HG03558 (cell line): ENCODE results near the gene EEIG1.
A peak's percentile ranks its signal among the peaks of the same experiment; 100 is the strongest.

Experiments used
- ATAC-seq: cut with Tn5 transposase; IDR thresholded peaks from one replicate; pipeline ENCODE4 v1.9.1; 2021; ENCODE audit warnings: moderate number of reproducible peaks; ENCODE audit not compliant: unreplicated experiment; ENCODE audit errors: extremely low read depth

EEIG1 gene

DNA sequence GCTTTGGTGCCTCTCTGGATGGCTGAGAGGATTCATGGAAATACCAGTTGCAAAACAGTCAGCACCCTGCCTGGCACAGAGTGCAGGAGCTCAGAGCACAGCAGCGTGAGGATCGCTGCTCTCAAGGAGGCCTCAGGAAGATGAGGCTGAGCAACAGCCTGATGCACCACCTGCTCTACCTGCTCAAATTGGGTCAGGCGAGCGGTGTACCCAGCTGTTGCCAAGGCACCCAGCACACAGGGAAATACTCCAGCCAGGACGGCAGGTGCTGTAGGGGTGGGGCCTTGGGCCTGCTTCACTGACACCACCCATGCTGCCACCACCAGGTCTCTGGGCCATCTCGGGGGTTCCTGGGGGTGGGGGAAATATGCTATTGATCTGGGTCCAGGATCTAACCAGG is 4.3 kb downstream of the EEIG1 start:
- no peak for ATAC-seq

DNA sequence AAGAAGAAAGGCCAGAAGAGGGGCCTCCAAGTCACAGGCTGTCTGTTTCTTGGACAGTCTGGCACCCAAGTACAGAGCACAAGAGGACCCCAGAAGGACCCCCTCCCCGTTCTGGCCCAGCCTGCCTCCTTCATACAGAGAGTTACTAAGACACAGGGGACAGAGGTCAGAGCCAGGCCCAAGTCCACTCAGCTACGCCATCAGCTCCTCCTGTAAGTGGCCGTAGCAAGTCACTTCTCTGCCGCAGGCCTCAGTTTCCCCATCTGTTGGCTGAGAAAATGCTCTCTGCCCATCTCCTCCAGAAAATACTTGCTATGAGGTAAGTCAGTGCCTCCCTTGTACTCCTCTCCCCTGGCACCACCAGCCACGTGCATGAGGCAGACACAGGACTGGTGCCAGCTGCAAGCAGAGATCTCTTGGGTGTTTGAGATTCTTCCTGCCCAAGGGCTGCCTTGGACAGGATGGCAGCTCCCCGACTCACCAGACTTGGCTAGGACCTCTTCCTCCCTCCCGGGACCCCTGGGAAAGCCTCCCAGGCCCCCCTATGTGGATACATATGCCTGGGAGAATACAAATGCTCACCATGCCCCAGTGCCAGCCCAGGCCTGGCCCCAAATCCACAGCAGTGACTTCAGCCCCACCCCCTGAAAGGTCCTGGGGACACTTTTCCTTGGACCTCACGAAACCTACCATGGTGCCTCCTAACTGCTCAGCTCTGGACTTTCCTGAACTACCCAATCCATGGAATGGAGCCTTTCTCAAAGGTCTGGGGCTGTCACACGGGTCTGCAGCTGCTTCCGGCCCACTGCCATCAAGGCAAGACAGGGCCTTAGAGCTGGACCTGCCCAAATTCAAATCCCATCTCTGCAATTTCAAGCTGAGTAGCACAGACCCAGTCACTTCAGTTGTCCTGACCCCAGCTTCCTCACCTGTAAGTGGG is 5.1 kb downstream of the EEIG1 start:
- ATAC-seq = no peak

DNA sequence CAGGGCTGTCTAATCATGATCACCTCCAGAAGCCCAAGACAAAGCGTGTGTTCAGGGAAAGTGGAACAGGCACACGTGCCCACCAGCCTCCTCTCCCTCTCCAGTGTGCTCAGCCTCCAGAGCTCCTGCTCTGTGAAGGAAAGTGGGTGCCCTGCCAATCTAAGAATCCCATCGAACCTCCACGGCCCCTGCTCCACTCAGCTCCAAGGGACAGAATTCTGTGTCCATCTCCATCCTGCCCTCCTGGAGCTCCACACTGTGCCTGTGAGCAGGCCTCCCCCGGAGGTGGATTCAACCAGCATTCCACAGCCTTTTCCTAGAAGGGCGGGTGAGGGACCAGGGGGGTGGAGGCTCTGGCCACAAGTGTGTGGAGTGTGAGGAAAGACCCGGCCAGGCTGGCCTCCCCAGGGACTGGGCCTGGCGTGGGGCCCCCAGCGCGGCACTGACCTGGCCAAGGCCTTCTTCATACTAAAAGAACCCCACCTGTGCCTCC is 6.0 kb downstream of the EEIG1 start:
- no peak for ATAC-seq

DNA sequence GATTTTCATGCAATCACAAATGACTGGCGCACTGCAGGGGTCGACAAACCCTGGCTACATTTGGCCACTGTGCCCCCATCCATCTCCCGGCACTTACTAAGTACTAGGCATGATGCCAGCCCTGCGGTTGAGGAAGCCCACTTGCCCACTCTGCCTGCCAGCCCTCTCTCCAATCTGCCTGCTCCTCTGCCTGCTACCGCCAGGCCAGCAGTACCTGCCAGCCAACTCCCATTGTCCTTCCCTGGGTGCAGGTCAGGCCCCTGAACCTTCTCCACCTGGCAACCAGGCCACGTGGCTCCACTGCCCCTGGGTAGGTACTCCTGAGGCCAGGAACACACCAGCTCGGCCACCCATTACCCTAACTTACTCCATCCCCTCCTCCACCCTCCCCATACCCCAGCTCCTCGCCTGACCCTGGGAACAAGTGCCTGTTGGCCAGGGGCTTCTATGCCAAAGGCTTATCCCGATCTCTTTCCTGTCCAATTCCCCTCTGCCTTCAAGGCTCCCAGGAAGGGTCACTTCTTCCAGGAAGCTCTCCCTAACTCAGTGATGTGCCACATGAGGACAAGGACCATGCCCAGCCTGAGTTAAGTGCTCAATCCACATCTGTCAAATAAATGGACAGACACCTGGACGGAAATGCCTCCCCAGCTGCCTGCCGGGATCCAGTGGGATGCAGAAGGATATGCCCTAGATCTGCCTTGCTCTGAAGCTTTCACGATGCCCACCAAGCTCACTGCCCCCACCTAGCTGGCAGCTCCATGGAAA is 6.6 kb downstream of the EEIG1 start:
- no peak for ATAC-seq

DNA sequence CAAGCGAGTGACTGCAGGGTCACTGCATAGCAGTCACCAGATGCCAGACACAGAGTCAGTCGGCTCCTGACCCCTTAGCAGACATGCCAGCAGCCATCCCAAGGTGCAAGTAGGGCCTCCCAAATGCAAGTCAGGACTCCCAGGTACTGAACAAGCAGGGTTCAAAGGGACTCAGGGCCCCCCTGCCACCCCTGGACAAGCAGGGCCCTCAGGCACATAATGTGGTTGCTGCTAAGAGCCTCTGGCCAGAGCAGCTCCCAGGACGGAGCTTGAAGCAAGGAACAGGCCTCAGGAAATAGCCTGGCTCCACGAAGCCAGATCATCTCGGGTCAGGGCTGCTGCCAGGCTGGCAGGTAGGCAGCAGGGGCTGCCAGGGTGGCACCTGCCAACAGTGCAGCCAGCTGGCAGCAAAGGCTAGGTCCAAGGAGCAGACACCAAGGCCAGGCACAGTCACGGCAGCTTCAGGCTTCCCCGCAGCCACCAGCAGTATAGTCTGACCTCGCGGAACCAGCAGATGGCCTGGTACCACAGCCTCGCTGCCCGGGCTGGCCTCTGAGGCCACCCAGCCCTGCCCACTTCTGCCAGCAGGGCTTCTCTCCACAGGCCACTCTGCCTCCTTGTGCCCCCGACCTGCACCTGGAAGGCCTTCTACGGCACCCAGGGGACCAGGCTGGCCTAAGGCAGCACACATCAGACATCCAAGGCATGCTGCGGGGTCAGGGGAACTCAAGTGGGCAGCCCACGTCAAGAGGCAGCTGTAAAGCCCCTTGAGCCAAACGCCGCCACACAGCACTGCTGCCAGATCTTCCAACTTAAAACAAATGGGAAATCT is 7.4 kb downstream of the EEIG1 start:
- ATAC-seq = no peak

DNA sequence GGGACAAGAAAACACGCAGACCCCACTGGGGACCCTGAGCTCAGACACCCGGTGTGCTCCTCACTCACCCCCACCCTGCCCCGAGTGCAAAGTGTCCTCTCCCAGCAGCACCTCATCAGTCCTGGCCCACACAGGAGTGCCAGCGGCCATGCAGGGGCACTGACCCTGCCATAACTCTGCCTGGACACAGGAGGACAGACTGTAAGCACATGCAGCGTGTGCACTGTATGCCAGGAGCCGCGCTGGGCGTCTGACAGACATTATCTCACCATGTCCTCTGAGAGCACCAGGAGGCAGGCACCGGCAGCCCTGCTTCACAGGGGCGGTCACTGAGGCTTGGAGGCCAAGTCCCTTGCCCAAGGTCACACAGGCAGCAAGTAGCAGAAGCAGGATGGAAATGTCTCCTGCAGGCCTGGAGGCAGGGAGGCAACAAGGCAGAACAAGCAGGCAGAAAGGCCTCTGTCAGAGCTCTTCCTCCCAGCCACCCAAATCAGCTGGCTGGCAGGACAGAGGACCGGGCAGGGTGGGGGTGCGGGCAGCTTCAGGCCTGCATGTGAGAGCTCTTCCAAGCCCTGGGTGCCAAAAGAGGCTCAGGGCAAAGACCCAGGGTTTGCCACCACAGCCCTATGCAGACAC is 8.4 kb downstream of the EEIG1 start:
- no peak for ATAC-seq

DNA sequence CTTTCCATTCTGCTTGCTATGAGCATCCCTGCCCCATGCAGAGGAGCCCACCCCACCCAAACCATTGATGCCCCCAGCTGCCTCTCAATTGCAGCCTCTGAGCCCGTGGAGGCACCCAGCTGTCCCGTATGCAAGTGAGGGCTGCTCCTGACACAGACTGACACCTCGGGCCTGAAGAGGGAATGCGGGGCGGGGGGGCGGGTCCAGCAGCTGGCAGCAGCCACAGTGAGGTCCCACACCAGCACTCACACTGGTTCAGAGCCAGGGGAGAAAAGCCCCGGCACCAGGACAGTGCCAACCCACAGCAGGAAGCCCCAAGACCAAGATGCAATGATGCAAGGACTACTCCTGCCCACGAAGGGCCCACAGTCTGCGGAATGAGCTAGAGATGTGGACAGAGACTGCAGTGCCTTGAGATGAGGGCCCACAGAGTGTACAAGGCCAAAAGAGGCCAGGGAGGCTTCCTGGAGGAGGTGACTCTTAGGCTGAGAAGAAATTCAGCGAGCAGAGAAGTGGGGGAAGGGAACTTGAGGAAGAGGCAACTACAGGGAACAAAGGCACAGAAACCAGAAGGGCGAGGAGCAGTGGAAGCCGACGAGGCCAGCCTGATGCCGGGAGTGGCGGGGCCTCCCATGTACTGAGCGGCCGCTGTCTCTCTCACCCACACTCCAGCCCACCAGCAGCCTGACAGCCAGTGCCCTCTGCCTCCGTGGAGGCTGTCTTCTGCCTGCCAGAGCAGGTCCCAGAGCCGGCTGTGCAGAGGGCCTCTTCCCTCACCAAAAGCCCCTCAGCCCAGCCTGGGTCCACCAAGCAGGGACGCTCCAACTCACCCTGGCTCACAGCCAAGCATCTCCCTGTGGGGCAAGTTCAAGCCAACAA is 9.2 kb downstream of the EEIG1 start:
- no peak for ATAC-seq

DNA sequence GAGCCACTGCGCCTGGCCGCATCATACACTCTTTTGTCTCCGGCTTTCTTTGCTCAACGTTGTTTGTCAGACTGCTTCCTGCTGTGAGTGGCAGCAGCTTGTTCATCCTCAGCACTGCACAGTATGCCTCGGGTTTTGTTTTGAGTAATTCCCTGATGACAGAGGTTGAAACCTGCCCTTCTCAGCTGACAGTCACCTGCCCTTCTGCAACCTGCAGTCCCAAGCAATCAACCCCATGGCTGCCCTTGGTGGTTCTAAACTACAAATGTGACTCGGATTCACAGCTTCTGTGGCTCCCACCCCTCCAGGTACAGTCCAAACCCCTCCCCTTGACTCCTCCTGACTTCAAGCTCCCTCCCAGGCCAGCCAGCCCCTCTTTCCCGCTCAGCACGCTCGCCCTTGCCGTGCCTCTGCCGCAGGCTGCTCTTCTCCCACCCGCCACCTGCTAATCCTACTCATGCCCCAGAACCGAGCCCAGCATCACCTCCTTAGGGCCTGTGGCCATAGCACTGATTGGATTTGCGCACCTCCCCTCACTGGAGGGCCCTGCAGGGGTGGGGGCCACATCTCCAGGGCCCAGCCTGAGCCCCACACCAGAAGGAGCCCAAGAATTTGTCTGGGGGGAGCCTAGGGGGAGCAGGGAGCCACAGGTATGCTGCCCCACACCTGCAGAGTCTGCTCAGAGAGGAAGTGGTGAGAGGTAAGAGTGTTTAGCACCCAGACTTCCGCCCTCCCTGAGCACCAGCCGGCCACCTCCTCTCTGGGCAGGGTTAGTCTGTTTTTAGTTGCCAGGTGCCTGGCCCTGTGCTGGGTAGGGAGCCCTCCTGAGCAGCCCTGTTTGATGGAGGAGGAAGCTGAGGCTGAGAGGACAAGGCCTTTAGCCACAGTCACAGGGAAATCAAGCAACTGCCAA is 10.1 kb downstream of the EEIG1 start:
- ATAC-seq = peak; percentile 45

DNA sequence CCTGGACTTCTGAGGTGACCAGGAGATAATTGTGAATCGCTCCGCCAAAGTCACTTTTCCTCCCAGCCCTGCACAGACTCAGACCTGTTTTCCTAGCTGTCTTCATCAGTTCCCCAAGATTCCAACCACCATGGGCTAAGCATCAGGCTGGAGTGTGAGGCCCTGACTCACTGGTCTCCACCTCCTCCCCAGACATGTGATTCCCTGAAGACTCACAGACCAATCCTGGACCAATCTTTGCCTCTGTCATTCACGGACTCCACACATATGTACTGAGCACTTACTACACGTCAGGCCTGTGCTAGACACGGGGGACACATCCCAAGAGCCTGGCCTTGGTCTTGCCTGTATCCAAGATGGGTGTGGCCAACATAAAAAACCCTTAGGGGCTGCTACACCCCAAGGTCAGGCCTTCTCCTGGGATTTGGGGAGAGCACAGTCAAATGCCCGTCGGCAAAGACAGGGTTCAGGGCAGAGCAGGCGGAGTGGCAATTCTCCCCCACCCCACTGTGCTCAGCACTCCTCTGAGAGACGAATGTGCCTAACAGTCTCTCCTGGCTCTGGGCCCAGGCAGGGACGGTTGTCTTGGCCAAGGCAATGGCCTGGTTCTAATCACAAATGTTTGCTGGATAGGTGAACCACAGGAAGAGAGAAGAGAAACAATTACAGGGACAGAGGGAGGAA is 11.9 kb downstream of the EEIG1 start:
- no peak for ATAC-seq

DNA sequence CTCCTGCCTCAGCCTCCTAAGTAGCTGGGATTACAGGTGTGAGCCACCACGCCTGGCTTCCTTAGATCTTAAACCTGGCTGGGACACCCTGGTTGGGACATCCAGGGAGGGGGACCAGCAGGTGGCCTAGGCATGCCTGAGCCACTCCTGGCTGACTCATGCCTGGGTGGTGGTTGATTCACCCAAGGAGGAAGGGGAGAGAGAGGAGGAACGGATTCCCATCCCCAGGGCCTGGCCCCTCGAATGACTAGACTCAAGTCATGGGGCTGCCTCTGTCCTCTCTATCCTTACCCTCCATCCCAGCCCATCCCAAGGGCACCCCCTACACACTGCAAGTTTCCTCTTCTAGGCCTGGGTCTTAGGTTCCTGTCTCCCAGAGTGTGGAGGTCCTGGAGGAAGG is 12.7 kb downstream of the EEIG1 start:
- ATAC-seq = no peak

DNA sequence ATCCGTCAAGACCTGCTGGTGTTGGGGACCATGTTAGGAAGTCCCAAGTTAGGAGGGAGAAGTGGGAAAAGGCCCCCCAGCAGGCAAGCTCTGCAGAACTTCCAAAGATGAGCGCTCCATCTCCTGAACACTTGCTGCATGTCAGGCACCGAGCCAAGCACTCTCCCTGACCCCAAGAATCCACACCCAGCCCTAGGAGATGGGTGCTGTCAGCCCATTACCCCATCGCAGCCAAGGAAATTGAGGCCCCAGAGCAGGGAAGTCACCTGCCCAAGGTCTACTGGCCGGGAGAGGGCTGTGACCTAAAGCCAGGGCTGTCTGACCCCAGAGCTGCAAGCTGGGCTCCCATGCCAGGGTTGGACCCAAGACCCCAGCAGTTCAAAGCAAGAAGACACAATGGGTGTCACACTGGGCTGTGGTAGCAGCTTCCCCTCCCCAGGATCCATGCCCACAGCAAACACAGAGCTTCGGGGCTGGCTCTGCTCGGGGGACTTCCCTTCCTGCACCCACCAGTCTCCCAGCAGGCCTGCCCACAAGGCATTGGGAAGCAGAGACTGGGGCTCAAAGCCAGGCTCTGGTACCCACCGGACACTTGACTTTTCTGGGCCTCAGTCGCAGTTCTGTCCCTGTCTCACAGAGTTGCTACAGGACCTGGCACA is 13.5 kb downstream of the EEIG1 start:
- ATAC-seq = no peak

DNA sequence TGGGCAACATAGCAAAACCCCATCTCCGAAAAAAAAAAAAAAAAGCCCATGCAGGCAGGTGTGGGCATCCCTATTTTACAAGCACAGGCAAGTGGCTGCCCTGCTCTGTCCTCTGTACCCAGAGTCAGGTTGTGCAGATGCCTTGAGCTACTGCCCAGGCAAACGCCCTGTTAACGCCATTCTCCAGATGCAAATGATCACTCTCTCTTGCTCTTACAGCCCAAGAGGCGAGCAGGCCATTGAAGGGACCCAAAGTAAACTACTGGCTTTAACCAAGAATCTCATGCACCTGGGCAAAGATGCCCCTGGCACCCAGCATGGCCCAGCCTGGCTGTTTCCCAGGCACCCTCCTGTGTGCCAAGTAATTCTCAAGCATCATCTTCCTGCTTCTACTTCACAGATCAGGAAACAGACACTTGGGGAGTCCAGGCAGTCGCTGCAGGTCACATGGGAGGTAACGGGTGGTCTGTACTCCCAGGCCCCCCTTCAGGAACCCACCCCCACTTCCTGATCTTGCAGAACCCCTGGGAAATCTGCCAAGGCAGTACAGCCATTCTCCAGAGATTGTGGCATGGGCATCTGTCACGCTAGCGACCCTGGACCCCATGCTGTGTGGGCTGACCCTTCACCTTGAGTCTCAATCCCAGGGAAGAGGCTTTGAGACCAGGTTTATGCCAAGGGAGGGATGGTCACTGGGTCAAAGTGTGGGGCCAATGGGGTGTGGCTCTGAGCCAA is 14.2 kb downstream of the EEIG1 start:
- ATAC-seq = no peak

DNA sequence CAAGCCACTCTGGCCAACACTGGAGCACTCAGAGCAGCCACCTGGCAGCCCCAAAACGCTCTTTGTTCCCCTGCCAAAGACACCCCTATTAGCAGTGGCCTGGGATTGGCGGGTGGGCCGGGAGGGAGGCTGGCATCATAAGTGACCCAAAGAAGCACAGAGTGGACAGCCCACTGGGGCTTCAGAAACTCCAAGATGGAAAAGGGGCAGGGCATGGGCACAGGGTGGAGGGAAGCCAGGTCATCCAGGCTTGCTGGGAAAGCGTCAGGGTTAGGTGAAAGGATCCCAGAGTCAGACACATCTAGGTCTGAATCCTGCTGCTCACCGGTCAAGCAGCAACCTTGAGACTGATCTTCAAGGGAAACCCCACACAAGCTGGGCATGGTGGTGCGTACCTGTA is 14.8 kb downstream of the EEIG1 start:
- ATAC-seq = no peak

DNA sequence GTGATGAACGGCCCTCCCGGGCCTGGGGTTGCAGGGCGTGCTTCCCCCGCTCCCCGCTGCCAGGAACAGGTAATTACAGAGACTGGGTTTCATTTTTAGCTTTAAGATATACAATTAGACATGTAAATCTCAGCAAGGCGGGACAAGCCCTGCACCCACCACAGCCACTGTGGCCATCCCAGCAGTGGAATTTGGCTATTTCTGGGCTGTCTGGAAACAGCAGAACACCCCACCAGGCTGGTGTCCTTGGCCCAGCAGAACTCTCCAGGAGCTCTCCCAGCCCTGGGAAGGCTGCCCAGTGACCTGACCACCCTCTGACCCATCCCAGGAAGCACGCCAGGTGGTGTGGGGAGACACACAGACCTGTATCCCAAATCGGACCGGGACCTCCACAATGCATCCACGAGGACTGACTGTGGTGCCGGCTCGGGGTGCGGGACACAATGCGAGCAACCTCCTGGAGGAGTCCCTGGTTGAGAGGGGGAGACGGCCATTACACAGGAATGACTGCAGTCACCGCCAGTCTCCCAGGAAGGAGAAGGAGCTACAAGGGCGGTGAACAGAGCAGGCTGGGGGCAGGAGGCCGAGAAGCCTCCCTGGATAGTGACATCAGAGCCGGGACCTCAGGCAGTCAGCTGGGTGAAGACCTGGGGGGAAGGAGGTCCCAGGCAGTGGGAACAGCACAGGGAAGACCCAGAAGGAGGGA is 17.3 kb downstream of the EEIG1 start:
- ATAC-seq = no peak

DNA sequence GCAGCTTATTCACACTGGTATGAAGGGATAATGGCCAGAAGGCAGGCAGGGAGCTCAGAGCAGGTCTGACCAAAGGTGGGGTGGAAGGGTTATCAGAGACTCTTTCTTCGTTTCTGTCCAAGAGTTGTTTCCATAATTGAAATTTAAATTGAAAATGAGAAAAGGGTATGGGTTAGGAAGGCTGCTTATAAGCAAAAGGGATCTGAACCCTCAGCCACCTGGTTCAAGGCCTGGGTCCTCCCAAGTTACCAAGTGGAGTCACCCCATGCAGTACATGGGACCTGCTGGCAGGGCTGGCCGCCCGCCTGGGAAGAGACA is 17.8 kb downstream of the EEIG1 start:
- ATAC-seq = no peak

DNA sequence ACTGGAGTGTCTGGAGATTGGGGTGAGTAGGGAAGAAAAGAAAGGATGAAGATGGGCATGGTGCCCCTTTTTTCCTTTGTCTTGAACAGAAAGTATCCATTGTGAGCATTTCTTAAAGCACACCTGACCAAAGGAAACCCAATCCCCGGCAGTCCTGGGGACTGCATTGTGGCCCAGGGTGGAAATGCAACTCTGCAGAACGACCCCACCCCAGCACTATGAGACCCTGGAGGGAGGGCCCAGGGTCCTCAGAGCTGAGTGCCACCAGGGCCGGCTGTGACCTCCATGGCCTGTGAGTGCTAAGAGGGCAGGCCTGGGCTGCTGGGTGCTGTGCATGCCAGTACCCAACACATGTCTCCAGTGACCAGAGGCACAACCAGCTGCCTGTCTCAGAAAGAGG is 18.5 kb downstream of the EEIG1 start:
- ATAC-seq = no peak
